Tibial artery (tissue), 4 donors: ENCODE data around the gene PDIA5.

Source experiments
- DNase-seq, 2 donors: peaks; one replicate each; pipeline ENCODE4 v3.0.0-alpha.2; 2019
- H3K27ac ChIP-seq, 2 donors: fragments of 200-600 bp; sonication (generic) in 1 of 2; 1 replicate in 1 of 2; 2 replicates in 1 of 2; pipeline ENCODE4 v1.5.1; 2018 to 2019; ENCODE audit warnings: mild to moderate bottlenecking in 1 of 2
- H3K27me3 ChIP-seq, 2 donors: fragments of 200-600 bp; sonication (generic) in 1 of 2; one replicate each; pipeline versions ENCODE4 v1.5.1 to v1.6.0; 2016 to 2019
- H3K36me3 ChIP-seq, 3 donors: fragments of 200-600 bp; sonication (generic) in 2 of 3; one replicate each; pipeline ENCODE4 v1.5.1; 2016 to 2019; ENCODE audit warnings: mild to moderate bottlenecking in 2 of 3
- H3K4me1 ChIP-seq, 4 donors: fragments of 200-600 bp; sonication (generic) in 2 of 4; 1 replicate in 3 of 4; 2 replicates in 1 of 4; pipeline ENCODE4 v1.5.1; 2016 to 2019
- H3K4me3 ChIP-seq, 2 donors: fragments of 200-600 bp; sonication (generic) in 1 of 2; 1 replicate in 1 of 2; 2 replicates in 1 of 2; pipeline ENCODE4 v1.5.1; 2018 to 2019; ENCODE audit warnings: mild to moderate bottlenecking in 2 of 2
- H3K9me3 ChIP-seq, 3 donors: fragments of 200-600 bp; sonication (generic) in 1 of 3; one replicate each; pipeline ENCODE4 v1.5.1; 2016 to 2019
- CTCF ChIP-seq, 2 experiments: fragments of 200-600 bp in 1 of 2; fragments of 450-650 bp in 1 of 2; IDR thresholded peaks; one replicate each; pipeline ENCODE4 v1.5.1; 2017 to 2019; ENCODE audit warnings: antibody characterized with exemption in 2 of 2, mild to moderate bottlenecking in 1 of 2, moderate library complexity in 1 of 2
- intact Hi-C: fragments of 100-400 bp; cut with DNase I; formaldehyde crosslinking; loops from one replicate; pipeline ENCODE4 v1.15.0; 2023; ENCODE audit warnings: low total_unique reads

Gene PDIA5

DNA sequence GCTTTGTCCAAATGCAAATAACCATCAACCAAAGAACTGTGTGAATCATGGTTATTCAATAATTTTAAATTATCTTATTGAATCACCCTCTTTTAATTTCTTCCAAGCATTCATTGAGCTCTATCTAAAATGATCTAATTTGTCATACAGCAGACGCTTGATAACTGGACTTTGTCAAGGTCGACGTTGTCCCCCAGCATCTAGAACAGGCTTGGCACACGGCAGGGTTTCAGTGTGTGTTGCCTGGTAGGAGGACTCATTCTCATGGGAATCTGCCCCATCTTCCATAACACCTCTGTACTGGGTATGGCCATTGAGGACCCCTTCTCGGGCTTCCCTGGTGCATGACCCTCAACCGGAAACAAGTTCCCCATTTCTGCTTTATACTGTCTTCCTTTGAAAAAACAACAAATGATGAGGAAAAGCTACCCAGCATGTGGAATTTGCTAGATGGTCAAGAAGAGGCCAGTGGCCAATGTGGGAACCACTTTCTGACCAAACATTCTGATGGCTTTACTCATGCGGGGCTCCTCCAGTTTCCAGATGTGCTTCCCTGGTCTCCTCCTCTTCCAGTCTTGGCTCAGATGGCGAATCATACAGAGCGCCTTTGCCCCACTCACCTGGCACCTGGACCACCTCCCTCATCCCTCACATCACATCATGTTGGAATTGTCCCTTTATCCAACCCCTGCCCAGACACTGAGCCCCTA is 93.3 kb downstream of the PDIA5 start:
- no peak overlapping the region for H3K27ac ChIP-seq
- no peaks in the 10 kb centered on the region for H3K27me3 ChIP-seq
- DNase-seq: no peak
- no peak overlapping the region for H3K4me3 ChIP-seq
- TF ChIP-seq CTCF (IDR thresholded peaks at IDR 0.05): no peak
- peaks cover 33 to 92% (median 71%) of the 10 kb centered on the region in 3 donors for H3K36me3 ChIP-seq
- intact Hi-C loops: no loop called here
- peaks cover 0 to 13% (median 4%) of the 10 kb centered on the region in 4 donors for H3K4me1 ChIP-seq
- H3K9me3 ChIP-seq: no peaks in the 10 kb centered on the region

- Histone ChIP-seq H3K27me3 (no peaks in the 10 kb centered on the region), H3K27ac (no peak overlapping the region), H3K9me3 (no peaks in the 10 kb centered on the region), H3K4me3 (no peak overlapping the region), H3K4me1 (peaks cover 0 to 13% (median 4%) of the 10 kb centered on the region in 4 donors), H3K36me3 (peaks cover 39 to 86% (median 64%) of the 10 kb centered on the region in 3 donors)
- no peak for DNase-seq
- no peak for TF ChIP-seq CTCF (IDR thresholded peaks at IDR 0.05)
- intact Hi-C loops: no loop called here
Measured at GRCh38 chr3:123161167-123161566, 94.3 kb downstream of the PDIA5 start.

GRCh38 chr3:123163141-123163540 is 96.3 kb downstream of the PDIA5 start:
- no peaks in the 10 kb centered on the region for H3K4me1 ChIP-seq
- H3K27ac ChIP-seq: no peak overlapping the region
- no peak for DNase-seq
- H3K4me3 ChIP-seq: no peak overlapping the region
- intact Hi-C loops: no loop called here
- H3K27me3 ChIP-seq: no peaks in the 10 kb centered on the region
- TF ChIP-seq CTCF (IDR thresholded peaks at IDR 0.05): no peak
- H3K36me3 ChIP-seq: peaks cover 39 to 72% (median 69%) of the 10 kb centered on the region in 3 donors
- no peaks in the 10 kb centered on the region for H3K9me3 ChIP-seq

GRCh38 chr3:123165163-123165562 is 98.3 kb downstream of the PDIA5 start:
- intact Hi-C loops: no loop called here

DNA sequence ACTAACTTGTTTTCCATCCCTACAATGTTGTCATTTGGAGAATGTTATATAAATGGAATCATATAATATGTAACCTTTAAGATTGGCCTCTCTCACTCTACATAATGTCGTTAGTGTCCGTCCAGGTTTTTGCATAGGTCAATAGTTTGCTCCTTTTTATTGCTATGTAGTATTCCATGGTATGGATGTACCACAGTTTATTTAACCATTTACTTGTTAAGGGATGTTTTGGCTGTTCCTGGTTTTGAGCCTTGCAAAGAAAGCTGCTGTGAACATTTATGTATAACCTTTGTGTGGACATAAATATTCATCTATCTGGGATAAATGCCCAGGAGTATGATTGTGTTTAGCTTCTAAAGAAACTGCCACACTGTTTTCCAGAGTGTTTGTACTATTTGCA is 100.9 kb downstream of the PDIA5 start:
- no peak for DNase-seq
- H3K27ac ChIP-seq: no peak overlapping the region
- H3K27me3 ChIP-seq: no peaks in the 10 kb centered on the region
- no peak for TF ChIP-seq CTCF (IDR thresholded peaks at IDR 0.05)
- no peaks in the 10 kb centered on the region for H3K9me3 ChIP-seq
- H3K36me3 ChIP-seq: peaks cover 25 to 37% (median 29%) of the 10 kb centered on the region in 3 donors
- H3K4me1 ChIP-seq: no peaks in the 10 kb centered on the region
- H3K4me3 ChIP-seq: no peak overlapping the region
- intact Hi-C loops: no loop called here

More at GRCh38 chr3:123165163-123165562, 98.3 kb downstream of the PDIA5 start:
- no peak for DNase-seq
- H3K27ac ChIP-seq: no peak overlapping the region
- H3K9me3 ChIP-seq: no peaks in the 10 kb centered on the region
- H3K36me3 ChIP-seq: peaks cover 39 to 57% (median 52%) of the 10 kb centered on the region in 3 donors
- H3K4me1 ChIP-seq: no peaks in the 10 kb centered on the region
- H3K4me3 ChIP-seq: no peak overlapping the region
- H3K27me3 ChIP-seq: no peaks in the 10 kb centered on the region
- TF ChIP-seq CTCF (IDR thresholded peaks at IDR 0.05): no peak
